Activated CD4-positive, alpha-beta T cell treated with anti-CD3 and anti-CD28 coated beads for 48 hours (primary cell): ENCODE measurements around the gene FAIM2.
"Not testable (repeated sequence)": the region's sequence is repeated elsewhere in the genome, so short reads cannot be mapped to it uniquely, and the experiment has no call there.

Experiments used
- DNase-seq: peaks from one replicate; pipeline ENCODE4 v3.0.0-alpha.2; 2020

FAIM2 gene

GRCh38 chr12:49877066-49877465, 26.6 kb downstream of the FAIM2 start:
- no peak for DNase-seq

DNA sequence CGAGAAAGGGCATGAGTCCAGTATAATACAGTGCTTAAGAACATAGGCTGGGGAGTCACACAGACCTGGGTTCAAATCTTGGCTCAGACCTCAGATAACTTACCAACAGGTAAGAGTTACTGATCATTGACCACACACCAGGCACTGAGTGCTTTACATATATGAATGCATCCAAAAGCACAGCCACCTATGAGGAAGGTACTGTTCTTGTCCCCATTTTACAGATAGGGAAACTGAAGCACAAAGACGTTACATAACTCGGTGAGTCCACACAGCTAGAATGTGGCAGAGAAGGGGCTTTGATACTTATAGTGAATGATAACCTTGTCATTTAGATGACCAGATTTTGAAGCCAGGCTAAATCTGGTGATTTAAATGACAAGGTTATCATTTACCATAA, 27.6 kb downstream of the FAIM2 start:
- no peak for DNase-seq

- no peak for DNase-seq
Observed at GRCh38 chr12:49875115-49875720, 28.5 kb downstream of the FAIM2 start.

- no peak for DNase-seq
Observed at GRCh38 chr12:49874142-49874897, 29.4 kb downstream of the FAIM2 start.

DNA sequence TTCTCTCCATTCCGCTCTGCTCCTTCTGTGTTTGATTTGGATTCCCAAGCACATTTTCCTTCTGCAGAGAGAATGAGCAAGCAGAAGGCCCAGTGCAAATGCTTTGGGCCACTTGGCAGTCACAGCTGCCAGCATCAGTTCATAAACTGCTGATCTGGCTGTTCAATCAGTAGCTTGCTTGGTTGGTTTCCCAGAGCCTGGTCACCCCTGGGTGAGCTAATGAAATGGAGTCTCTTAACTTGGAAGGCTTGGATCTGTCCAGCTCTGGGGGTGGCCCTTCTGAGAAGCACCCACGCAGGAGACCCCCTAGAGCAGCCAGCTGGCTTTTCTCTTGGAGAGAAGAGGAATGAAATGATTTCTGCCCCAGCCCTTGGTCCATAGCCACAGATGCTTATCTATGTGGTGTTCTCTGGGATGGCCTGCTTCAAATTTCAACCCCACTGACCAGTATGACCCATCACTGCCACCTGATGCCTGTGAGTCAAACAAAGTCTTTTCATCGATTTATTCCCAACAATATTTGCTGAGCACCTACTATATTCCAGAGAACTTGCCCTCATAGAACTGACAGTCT, 30.3 kb downstream of the FAIM2 start:
- DNase-seq, result no peak

- DNase-seq, result no peak
Observed at GRCh38 chr12:49872781-49873181, 30.9 kb downstream of the FAIM2 start.

- DNase-seq, result no peak
Observed at GRCh38 chr12:49872381-49872780, 31.3 kb downstream of the FAIM2 start.

DNA sequence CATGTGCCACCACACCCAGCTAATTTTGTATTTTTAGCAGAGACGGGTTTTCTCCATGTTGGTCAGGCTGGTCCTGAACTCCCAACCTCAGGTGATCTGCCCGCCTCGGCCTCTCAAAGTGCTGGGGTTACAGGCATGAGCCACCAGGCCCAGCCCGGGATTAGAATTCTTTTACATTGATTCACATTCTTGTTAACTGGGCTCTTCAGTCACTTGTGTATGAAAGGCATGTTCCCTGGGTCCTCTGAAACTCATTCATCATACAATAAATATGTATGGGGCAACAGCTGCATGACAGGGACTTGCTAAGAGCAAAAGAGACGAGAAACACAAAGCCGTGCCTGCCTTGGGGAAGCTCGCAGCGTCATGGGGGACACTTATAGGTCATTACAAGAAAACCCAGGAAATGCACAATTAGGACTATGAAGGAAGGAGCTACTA, 31.9 kb downstream of the FAIM2 start:
- not testable (repeated sequence) for DNase-seq

- DNase-seq, result no peak
Observed at GRCh38 chr12:49871263-49871561, 32.5 kb downstream of the FAIM2 start.

GRCh38 chr12:49870501-49871262, 33.0 kb downstream of the FAIM2 start:
- DNase-seq, result no peak

DNA sequence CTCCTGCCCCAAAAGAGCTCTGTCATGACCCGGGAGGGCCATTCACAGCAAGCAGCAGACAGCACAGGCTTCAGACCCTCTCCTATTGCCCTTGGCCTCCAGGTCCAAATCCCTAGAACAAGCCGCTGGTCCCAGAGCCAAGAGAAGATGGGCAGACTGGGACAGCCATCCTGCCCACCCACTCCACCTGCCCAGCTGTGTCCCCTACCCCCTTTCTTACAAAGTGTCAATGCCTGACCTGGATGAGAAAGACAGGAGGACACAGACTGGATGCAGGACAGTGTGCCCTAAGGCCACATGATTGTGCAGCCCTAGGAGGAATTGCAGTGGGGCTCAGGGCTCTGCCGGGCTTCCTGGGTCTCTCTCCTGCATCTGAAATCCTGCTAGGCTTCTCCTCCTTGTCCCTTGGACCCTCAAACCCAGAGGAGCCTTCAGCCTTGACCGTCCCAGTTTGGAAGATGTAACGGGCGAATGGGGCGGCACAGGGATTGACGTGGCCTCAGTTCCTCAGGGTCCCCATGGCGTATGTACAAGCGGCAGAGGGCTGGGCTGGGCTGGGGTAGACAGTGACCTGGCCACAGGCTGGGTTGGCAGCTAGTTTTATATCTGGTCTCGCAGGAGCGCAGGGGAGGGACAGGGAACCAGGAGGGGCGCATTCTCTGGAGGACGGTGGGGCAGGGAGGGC, 33.7 kb downstream of the FAIM2 start:
- no peak for DNase-seq

GRCh38 chr12:49868952-49869815, 34.5 kb downstream of the FAIM2 start:
- no peak for DNase-seq

DNA sequence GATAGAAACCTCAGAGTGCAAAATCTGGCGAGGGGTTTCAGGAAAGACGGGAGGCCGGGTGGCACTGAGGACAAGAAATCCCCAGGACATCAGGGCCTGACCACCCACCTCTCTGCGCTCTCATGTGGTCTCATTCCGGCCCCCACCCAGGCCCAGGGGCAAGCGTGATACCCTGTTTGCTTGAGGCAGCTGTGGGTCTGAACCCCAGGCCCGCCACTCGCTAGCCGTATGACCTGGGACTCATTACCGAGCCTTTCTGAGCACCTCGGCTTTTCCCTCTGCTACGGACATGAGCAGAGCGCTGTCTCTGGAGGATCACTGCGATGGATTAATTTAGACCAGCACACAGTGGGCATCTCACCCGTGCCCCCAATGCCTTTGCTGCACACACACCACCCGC, 35.3 kb downstream of the FAIM2 start:
- no peak for DNase-seq

DNA sequence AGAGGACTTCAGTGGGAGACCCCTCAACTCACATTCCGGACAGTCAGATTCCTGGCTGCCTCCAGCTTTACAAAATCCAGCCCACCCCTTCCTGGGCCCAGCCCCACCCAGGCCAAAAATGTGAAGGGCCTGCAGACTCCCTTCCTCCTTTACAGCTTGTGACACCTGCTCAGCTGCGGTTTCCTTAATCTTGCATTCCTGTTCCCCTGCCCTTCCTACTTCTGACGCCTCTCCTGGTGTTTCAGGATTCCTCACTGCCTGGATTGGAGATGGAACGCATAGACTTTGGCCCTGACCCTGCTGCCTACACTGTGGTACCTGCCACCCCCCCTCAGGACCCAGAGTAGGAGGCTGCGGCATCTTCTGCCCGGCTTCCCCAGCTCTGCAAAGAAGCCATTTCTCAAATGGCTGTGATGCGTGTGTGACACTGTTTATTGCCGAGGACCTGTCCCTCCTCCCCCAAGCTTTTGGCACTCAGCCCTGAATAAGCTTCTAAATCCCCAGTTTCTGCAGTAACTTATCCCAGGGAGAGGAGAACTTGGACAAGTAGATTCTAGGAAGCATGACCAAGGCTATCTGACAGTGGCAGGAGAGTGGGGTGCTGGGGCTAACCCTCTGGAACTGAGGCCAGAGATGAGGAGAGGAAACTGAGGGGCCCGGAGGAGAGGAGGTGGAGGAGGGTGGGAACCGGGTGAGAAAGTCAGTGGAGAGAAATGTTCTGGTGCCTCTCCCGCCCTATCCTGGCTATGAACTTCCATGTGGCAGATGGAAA, 35.9 kb downstream of the FAIM2 start:
- DNase-seq, result no peak

DNA sequence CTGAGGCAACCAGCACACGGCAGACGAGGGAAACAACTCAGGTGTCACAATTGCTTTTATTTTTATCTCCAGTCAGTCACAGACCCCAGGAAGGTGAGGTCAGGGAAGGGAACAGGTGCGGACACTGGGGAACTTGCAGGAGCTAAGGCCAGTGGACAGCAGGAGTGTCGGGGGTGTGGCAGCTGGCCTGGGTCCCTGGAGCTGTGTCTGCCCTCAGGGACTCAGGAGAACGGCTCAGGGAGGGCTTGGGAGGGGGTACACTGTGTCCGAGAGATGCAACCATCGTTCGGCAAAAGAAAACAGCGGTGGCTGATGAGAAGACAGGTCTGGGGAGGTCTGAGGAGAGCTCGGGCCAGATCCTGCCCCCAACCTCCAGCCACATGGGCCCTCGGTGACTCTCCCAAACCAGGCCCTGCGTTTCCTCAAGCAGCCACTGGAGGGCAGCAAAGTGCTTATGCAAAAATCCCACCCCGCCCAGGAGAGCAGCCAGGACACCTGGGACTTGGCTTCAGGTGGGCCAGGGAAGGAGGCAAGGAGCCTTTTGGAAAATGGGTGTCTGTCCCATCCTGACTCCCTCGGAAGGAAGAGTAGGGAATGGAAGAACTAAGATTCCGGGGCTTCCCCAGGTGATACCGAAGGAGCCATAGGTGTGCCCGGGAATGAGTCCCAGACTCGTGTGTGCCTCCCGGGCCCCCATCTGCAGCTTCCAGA, 36.7 kb downstream of the FAIM2 start:
- DNase-seq, result peak; percentile 82

DNA sequence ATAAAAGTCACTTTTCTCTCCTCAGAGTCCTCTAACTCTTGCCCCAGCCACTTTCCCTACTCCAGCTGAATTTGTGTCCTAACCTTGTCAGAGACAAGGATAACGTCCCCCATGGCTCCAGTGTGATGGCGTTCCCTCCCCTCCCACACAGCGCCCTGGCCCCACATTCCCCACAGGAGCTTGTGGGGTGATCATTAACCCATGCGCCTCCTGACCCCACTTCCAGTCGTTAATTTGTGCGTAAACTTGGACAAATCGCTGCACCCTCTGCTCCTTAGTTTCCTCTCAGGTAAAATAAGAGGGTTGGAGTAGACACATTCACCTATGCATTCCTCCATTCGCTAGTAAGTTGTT, 37.9 kb downstream of the FAIM2 start:
- DNase-seq, result no peak

DNA sequence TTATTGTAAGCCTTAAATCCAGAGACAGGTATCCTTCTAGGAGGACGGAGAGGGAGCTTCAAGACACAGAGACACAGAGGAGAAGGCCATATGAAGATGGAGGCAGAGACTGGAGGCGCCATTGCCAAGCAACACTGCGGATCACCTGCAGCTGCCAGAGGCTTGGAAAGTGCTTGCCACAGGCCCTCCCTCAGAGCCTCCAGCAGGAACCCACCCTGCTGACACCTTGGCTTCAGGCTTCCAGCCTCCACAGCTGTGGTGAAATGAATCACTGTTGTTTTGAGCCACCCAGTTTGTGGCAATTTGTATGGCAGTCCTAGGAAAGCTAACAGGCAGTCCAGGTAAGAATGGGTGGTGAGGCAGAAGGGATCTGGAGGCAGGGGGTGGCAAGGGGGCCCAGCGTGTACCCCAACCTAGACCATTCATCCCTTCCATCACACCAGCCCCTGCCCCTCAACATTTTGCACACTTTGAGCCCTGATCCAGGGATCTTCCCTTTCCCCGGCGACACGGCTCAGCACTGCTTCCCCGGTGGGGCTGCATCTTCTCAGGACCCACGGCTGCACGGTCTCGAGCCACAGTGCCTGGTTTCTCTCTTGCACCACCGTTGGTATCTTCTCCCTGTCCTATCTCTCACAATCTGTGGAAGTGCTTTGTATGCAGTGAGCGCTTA, 38.5 kb downstream of the FAIM2 start:
- DNase-seq, result no peak

GRCh38 chr12:49864798-49865090, 39.0 kb downstream of the FAIM2 start:
- DNase-seq, result no peak

GRCh38 chr12:49863946-49864797, 39.5 kb downstream of the FAIM2 start:
- DNase-seq, result no peak
